CD4-positive, alpha-beta T cell treated with Interleukin-15 for 1 hour (primary cell): ENCODE data around the gene S100A8.

Source experiments
- DNase-seq: peaks from one replicate; pipeline ENCODE4 v3.0.0-alpha.2; 2020

The S100A8 gene

DNA sequence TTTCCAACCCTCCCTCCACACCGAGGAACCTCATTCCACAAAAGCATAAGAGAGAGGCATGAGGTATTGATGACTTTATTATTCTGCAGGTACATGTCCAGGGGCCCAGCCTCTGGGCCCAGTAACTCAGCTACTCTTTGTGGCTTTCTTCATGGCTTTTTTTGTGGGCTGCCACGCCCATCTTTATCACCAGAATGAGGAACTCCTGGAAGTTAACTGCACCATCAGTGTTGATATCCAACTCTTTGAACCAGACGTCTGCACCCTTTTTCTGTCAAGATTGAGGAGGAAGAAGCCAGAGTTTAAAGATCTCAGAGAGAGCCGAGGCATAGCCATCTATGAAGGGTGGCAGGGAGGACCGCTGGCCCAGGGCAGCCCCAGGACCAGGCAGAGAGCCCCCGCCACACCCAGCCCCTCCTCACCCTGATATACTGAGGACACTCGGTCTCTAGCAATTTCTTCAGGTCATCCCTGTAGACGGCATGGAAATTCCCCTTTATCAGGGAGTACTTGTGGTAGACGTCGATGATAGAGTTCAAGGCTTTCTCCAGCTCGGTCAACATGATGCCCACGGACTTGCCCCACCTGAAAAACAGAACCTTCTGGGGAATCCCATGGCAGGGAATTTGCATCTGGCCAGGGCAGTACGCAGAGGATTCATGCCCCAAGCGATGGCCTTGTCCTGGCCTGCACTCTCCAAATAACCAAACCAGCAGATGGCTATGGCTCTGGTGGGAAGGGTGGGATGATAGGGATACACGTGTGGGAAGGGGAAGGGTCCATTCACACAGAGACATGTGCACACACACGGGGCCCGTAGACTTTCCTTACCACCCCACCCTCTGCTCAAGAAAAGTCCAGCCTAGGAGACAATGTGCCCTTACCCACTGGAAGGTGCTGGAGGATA lies 647 bp downstream of the S100A8 start:
- no peak for DNase-seq

DNA sequence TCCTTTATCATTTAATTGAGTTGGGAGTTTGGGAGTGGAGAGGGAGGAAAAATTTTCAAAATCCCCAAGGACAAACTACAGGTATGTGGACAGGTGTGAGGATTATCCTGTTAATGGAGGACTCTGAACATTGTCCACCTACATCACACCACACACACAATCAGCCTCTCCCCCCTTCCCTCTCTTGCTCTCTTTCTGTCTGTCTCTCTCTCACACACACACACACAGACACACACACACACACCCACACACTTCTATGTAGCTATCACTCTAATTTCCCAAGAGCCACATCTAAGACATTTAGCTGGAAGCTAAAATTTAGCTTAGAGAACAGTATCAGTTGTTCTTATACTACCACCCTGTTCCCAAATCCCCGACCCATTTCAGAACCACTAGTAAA lies 1.5 kb downstream of the S100A8 start:
- DNase-seq, result no peak

DNA sequence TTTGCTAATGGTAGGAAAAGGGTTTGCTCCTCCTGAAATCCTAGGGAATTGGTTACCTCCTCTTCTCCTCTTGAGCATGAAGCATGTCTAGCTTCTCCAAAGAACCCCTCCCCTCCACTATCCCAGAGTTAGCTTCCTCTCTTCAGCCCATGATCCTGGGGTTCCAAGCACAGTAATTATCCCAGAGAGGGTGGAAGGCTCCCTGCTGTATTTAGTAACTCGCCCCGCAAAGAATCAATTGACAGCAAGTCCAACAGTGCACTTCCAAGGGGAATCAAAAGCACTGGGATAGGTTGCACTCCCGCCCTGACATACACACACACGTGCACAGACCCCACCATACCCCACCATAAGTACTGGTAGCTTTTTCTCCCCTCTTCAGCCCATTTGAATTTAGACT lies 3.1 kb downstream of the S100A8 start:
- no peak for DNase-seq

DNA sequence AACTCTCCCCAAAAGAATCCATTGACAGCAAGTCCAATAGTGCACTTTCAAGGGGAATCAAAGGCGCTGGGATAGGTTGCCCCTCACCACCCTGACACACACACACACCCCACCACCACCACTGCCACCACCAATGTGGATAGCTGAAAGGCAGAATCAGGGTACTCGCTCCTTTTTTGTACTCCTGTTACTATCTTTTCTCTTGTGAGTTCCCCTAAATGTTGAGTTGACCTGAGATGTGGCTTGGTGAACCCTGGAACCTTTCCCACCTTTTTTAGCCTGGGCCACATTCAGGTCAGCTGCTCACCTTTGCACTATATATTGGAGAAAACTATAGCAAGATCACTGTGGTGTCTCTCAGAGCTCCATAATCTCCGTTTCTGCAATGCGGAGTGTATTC lies 3.9 kb downstream of the S100A8 start:
- no peak for DNase-seq

DNA sequence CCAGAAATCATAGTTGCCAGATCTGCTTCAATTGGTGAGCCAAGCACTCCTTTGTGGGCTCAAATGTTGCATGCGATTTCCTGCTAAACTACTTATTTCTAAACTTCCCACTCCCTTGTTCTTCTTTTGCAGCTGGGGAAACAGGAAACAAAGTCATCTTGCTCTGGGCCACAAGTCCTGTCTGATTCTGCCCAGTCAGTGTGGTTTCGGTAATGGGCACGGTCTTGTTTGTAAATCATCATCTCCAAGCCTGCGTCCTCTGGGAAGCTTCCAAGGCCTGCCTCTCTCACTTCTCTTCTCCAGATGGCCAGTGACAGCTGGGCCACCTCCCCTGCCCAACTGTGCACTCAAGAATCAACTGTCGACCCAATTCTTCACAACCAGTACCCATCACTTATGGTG lies 4.4 kb downstream of the S100A8 start:
- peak; percentile 48 for DNase-seq

DNA sequence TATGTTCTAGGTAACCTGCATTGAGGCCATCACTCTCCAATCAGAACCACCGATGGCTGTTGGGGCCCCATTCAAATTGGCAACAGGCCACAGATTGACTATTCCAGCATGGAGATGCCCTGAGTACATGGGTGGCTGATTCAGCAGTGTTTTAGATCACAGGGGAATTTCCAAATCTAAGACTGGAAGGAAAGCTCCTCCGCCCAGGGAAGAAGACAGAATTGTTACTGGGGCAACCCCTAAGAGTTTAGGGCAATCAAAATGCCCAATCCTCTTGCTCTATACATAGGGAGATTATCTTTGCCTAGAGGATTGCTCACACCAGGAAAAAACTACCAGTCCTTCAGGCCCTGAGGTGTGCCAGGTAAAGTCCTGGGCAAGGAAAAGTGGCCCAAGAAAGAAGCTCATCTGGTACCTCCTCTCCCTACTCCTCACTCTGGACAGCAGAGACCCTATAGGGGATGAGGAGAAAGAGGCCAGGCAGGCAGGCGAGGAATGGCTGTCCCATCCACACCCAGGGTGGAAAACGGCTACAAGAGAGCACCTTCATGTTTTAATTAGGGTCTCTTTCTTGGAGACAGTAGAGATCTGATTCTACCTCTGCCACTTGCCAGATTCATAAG lies 5.8 kb downstream of the S100A8 start:
- DNase-seq, result no peak

DNA sequence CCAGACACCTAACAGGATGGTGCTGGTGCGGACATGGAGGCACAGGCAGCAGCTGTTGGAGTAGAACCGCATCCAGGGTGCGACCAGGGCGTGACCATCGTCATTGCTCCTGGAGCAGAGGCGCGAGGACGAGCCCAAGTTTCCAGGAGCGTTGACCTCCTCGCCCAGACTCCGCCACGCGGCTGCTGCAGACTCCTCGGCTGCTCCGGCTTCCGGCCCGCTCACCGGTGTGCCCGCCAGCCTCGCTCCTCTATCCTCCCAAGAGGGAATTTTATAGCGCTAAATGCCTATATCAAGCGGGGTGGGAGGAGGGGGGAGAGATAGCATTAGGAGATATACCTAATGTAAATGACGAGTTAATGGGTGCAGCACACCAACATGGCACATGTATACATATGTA lies 10.2 kb downstream of the S100A8 start:
- DNase-seq, result no peak

DNA sequence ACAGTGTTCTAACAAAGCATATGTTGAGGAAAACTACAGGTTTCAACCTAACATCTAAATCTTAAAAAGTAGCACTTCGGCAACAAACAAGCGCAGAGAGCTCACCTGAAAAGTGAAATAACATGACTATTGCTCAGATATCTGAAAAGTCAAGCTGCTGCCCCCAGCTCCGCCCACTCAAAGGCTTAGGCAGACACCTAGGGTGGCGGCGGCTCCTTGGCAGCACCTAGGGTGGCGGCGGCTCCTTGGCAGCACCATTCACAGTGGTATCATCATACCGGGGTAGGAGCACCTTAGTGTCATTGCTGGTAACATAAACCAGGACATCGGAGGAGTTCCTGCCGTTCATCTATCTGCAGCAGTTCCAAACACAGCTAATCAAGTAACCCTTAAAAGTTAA lies 11.3 kb downstream of the S100A8 start:
- no peak for DNase-seq

DNA sequence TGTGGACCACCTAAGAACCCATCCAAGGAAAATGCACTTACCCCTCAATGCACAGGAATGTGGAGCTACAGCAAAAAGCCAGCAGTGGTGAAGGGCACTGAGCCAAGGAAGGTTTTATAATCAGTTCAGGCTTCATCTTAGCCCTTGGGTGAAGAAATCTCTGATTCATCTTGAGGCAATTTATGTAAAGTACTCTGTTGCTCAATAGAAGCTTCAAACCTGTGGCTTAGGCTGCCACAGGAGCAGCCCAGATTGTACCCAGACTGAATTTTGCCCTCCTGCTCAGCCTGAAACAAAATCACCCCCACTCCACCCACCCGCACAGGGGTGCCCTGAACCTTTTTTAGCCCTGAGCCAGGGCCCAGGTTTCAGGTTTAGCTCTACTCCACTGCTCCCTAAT lies 15.4 kb downstream of the S100A8 start, which contains the start of gene S100A12:
Gene S100A12, minus strand, starts transcription at position 111 of the 400 bp plus-strand sequence. CDS start 1,029 bp downstream, outside the sequence.
- no peak for DNase-seq

DNA sequence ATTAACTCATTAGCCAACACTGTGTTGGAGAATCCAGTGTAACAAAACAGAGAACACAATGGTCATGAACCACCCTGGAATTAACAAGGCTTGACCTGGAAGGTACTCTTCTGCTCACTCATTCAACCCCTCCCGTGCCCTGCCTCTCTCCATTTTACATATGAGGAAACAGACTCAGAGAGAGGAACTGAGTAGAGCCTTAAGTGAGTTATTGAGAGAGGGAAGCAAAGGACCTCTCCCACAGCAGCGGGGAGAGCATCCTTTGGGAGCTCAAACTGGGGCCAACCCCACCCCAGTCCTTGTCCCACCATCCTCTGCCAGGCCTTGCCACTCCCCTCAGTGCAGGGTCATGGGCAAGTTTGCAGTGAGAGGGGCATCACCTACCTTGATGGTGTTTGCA lies 16.8 kb downstream of the S100A8 start:
- no peak for DNase-seq

DNA sequence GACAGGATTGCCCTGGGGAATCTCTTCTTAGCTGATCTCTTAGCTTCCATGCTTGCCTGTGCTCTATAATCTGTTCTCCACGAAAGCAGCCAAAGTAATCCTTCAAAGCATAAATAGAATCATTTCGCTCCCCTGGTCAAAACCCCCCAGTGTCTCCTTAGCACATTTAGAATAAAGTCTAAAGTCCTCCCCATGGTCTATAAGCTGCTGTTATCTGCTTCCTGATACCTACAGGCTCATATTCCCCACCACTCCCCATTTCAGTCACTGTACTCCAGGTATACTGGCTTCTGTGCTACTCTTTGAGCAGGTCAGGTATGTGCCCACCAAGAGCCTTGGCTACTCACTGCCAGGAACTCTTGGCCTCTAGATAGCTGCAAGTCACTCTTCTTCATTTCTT lies 18.3 kb downstream of the S100A8 start:
- DNase-seq, result no peak

DNA sequence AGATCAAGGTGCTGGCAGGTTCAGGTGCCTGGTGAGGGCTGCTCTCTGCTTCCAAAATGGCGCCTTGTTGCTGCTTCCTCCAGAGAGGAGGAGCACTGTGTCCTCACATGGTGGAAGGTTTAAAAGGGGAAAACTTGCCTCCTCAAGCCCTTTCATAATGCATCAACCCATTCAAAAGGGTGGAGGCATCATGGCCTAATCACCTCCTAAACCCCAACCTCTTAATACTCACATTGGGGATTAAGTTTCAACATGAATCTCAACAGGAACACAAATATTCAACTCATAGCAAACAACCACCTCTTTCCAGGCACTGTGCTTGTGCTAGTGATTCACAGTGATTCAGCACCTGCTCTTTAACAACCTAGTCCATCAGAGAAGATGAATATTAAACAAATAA lies 19.6 kb downstream of the S100A8 start:
- no peak for DNase-seq

DNA sequence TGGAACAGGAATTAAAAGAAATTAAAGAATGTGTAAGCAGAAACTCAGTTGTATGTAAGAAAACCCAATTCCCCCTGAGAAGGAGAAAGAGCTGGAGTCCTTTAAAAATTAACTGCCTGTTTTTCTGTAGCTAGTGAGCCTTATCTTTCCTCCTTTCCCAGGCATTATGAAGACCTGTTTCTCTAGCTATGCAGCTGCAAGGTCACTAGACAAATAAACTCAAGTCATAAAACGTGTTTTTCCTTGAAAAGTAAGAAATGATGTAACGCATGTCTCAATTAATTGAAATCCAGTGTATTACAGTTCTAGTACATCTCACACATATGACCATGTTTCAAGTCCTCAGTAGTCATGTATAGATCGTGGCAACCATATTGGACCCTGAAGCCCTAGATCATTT lies 20.7 kb downstream of the S100A8 start:
- no peak for DNase-seq

DNA sequence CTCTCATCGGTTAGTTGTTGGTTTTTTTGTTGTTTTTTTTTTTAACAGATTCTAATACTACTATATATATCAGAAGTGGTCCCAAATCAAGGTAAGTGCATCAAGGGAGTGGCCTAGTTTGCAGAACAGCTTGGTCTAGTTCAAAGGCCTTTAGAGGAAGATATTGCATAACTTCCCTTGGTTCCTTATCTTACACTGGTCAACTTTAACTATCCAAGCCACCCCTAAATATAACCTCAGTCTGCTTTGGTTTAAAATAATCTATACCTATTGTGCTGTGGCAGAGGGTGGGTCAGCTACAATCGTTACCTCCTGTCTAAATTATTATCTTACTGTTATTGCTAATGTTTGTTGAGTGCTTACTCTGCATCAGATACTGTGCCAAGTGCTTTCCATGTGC lies 22.4 kb downstream of the S100A8 start:
- DNase-seq, result no peak

DNA sequence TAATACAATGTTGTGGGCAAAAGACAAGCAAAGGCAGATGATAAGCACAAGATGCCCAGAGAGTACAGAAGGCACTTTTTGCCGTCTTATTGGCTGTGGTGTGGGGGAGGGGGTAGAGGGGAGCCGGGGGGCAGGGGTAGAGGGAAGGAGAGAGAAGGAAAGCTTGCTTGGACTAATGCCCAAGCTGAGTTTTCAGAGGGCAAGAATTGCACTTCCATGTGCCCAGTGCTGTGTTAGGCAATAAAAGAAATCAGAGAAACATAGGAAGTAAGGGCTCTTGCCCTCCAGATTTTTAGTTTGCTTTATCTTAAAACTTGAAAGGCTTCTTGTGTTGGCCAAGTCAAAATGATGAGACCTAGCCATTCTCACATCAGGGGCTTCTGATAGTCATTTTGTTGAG lies 23.8 kb downstream of the S100A8 start:
- no peak for DNase-seq

DNA sequence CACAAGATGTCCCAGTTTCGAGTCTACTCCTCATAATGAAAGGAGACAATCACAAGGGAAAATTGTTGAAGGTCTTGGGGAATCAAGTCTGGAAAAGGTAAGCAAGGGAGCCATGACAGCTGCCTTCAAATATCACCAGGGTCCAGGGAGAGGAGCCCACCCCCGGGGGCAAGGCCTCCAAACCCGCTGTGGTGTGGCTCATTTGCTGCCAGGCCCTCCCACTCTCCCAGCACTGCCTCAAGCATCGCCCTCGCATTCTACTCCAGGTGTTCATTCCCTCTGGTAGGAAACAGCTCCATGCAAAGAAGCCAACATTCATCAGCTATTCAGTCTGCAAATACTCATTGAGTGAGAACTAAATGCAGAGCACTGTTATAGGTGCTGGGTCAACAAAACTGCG lies 24.6 kb downstream of the S100A8 start:
- no peak for DNase-seq

DNA sequence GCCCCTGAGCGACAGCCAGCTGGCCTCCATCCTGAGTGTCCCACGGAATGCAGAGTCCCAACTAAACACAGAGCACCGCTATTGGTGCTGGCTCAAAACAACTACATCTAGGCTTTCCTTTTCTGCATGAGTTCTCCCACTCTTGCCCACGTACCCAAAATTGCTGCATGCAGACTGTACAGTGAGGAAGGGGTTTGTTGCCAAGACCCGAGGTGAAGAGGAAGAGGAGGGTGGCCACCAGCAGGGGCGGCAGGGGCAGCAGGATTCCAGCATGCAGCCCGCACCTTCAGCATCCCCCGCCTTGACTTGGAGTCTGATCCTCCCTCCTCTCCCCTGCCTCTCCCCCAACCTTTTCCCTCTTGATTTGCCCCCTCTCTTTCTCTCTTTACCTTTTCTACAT lies 25.2 kb downstream of the S100A8 start:
- DNase-seq, result no peak

DNA sequence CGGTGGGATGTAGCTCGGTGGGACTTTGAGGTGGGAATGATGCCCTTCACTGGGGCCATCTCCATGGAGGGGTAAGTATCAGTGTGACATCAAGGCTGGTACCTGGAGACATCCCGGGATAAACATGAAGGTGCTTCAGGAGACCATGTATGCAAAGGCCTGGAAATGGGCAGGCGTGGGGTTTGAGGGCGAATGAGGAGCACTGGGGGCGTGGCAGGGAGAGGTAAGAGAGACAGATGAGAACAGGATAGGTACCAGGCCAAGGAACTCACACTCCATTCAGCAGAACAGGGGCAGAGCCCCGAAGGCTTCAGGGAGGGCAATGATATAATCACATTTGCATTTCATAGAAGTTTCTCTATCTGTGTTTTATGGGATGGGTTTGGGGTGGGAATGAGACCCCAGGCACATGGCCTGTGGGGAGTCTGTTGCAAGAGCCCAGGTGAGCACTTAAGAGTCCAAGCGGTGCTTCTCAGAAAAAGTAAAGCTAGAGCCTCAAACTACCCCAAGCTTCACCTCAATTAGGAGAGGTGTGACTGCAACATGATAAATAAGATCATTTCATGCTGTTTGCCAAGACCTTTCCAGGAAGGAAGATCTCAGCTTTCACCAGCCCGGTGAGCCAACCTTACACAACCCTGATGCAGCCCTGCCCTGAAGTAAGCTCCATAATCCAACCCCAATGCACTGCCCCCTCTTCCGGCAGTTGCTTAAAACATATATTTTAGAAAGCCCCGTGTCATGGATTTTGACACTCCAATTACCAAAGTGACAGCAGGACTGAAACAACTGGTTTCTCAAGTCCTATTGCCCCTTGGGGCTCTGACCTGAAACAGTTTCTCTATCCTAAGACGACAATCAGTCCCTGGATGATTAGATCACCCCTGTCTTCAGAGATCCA lies 25.9 kb downstream of the S100A8 start:
- DNase-seq, result no peak

DNA sequence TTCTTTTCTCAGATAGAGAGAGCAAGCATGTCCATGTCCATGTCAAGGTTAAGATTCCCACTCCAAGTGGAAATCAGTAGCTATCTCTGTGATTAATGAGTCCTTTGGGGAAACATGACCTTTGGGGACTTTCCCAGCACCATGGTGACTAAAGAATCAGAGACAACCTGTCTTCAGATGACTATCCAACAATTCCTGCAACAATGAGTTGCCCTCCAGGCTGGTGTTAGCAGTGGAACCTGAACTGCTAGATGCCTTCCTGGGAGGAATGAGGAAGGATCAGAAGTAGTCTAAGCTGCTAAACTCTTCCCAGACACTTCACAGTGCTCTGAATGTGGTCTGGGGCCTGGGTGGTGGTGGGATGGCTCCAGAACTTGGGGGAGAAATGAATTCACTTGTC lies 26.7 kb downstream of the S100A8 start:
- no peak for DNase-seq

DNA sequence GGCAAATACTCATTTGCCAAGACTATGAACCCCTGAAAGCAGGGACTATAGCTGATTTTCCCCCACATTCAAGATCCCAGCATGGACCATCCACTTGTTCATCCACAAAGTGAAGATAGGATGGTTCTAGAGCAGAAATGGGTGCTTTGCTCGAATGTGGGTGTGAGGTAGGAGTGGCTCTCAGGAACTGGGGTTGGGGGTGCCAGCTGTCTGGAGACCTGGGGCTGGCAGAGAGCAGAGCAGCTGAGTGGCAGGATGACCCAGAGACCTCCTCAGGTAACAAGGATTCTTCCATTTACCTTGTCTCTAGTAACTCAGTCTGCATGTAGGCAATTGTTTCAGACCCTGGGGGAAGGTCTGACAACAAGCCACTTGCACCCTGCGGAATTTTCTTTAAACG lies 27.2 kb downstream of the S100A8 start:
- no peak for DNase-seq

DNA sequence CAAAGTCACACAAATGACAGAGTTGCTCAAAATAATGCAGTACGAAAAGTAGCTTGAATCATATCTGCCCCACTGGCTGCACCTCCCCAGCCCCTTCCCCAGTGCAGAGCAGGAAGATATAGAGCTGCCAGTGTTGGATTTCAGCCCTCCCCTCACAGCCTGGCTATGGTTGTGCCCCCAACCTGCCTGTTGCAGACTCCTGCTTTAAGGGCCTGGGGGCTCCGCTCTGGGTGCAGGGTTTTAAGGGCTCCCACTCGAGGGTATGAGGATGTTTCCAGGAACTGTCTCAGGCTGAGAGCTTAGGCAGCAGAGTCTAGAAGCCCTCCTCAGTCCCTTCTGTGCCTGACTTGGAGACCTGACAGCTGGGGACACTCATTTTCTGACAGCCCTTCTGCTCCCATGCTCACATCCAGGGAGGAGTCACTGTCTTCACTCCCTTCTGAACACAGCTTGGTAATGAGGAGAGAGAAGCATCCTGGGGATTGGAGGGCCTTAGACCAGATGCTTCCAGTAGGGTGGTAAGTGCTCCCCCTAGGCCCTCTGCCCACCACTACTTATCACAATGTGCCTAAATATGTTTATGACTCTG lies 28.6 kb downstream of the S100A8 start:
- no peak for DNase-seq

DNA sequence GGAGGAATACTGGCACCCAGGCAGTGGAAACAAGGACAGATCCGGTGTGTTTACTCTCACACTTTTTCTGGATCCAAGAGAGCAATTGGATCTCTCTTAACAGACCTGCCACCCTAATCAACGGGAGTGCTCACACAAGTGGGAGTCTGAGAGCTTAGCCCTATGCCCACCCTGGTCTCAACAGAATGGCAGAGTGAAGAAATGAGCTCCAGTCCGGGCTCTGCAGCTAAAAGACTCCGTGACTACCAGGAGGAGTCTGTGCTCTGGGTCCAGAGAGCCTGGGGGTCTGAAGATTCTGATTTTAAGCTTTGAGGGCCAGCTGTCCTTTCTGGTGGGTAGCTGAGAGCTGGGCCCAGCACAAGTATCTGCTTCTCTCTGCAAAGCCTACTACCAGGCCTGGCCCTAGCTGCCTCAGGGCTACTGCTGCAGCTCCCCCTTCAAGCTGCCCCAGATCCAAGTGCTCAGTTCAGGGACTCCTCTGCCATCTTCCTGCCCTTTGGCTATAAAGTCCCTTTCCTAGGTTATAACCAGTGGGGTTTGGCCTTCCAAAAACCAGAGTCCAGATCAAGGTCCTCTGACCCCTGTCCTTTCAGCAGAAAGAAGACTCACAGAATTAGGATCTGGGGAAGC lies 29.3 kb downstream of the S100A8 start:
- DNase-seq, result no peak
